ENCODE results near the gene POLR3G.

POLR3G gene

DNA sequence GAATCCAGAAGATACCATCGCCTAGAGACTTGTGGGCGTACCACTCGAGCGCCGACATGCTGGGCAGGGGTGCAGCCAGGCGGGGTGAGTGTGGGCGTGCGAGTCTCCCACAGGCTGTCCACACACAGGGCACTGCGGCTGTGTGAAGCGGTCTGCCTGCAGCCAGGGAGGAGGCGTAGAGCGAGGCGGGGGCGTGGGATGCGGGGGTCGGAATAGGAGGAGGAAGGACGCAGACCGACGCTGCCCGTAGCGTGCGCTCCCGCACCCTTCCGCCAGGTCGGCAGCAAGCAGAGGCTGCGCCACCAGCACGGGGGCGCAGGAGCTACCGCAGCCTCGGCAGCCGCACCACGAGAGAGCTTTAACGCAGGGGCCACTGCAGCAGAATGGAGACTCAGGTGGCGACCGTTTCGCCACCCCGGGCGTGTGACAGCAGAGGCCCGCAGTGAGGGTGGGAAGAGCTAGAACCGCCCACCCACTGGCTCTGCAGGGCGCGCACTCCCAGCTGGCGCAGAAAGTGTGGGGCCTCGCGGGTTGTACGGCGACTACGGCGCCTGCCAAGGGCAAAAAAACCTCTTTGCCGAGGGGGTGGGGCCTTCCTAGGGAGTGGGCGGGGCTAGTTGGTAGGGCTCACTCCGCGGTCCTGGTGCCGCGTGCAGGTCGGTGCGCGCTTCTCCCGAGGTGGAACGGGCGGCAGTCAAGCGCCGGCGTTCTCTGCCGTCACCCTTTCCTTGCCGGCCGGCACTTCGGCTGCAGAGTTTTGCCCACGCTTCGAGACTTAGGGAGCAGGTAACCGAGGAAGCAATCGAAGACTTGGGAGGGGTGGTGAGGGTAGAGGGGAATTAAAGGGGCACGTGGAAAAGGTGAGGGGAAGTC lies at the start of gene POLR3G, which contains the start of gene MBLAC2 (continued):
- TF ChIP-seq, protein P1, sequence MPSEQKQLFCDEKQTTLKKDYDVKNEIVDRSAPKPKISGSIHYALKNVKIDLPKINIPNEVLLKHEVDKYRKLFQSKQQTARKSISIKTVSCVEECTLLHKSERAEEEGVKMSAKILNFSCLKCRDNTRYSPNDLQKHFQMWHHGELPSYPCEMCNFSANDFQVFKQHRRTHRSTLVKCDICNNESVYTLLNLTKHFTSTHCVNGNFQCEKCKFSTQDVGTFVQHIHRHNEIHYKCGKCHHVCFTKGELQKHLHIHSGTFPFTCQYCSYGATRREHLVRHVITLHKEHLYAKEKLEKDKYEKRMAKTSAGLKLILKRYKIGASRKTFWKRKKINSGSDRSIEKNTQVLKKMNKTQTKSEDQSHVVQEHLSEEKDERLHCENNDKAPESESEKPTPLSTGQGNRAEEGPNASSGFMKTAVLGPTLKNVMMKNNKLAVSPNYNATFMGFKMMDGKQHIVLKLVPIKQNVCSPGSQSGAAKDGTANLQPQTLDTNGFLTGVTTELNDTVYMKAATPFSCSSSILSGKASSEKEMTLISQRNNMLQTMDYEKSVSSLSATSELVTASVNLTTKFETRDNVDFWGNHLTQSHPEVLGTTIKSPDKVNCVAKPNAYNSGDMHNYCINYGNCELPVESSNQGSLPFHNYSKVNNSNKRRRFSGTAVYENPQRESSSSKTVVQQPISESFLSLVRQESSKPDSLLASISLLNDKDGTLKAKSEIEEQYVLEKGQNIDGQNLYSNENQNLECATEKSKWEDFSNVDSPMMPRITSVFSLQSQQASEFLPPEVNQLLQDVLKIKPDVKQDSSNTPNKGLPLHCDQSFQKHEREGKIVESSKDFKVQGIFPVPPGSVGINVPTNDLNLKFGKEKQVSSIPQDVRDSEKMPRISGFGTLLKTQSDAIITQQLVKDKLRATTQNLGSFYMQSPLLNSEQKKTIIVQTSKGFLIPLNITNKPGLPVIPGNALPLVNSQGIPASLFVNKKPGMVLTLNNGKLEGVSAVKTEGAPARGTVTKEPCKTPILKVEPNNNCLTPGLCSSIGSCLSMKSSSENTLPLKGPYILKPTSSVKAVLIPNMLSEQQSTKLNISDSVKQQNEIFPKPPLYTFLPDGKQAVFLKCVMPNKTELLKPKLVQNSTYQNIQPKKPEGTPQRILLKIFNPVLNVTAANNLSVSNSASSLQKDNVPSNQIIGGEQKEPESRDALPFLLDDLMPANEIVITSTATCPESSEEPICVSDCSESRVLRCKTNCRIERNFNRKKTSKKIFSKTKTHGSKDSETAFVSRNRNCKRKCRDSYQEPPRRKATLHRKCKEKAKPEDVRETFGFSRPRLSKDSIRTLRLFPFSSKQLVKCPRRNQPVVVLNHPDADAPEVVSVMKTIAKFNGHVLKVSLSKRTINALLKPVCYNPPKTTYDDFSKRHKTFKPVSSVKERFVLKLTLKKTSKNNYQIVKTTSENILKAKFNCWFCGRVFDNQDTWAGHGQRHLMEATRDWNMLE (tag by site-specific recombination; conservative IDR thresholded peaks at IDR 0.05; ENCODE audit: low read depth) = 0 out of 2 replicates have a peak, but pooled peaks have one; percentile 10
- TF ChIP-seq, protein P2, sequence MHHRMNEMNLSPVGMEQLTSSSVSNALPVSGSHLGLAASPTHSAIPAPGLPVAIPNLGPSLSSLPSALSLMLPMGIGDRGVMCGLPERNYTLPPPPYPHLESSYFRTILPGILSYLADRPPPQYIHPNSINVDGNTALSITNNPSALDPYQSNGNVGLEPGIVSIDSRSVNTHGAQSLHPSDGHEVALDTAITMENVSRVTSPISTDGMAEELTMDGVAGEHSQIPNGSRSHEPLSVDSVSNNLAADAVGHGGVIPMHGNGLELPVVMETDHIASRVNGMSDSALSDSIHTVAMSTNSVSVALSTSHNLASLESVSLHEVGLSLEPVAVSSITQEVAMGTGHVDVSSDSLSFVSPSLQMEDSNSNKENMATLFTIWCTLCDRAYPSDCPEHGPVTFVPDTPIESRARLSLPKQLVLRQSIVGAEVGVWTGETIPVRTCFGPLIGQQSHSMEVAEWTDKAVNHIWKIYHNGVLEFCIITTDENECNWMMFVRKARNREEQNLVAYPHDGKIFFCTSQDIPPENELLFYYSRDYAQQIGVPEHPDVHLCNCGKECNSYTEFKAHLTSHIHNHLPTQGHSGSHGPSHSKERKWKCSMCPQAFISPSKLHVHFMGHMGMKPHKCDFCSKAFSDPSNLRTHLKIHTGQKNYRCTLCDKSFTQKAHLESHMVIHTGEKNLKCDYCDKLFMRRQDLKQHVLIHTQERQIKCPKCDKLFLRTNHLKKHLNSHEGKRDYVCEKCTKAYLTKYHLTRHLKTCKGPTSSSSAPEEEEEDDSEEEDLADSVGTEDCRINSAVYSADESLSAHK (tag by site-specific recombination; IDR thresholded peaks at IDR 0.05) = peak; percentile 85
- TF ChIP-seq SETDB1 (IDR thresholded peaks at IDR 0.05; ENCODE audit: insufficient read length, low read length) = no peak
- TF ChIP-seq MYNN (tag by site-specific recombination; IDR thresholded peaks at IDR 0.05; ENCODE audit: borderline replicate concordance) = no peak
- TF ChIP-seq ZNF391 (tag by site-specific recombination; IDR thresholded peaks at IDR 0.05; ENCODE audit: borderline replicate concordance, low read depth) = no peak
- TF ChIP-seq, protein P3, sequence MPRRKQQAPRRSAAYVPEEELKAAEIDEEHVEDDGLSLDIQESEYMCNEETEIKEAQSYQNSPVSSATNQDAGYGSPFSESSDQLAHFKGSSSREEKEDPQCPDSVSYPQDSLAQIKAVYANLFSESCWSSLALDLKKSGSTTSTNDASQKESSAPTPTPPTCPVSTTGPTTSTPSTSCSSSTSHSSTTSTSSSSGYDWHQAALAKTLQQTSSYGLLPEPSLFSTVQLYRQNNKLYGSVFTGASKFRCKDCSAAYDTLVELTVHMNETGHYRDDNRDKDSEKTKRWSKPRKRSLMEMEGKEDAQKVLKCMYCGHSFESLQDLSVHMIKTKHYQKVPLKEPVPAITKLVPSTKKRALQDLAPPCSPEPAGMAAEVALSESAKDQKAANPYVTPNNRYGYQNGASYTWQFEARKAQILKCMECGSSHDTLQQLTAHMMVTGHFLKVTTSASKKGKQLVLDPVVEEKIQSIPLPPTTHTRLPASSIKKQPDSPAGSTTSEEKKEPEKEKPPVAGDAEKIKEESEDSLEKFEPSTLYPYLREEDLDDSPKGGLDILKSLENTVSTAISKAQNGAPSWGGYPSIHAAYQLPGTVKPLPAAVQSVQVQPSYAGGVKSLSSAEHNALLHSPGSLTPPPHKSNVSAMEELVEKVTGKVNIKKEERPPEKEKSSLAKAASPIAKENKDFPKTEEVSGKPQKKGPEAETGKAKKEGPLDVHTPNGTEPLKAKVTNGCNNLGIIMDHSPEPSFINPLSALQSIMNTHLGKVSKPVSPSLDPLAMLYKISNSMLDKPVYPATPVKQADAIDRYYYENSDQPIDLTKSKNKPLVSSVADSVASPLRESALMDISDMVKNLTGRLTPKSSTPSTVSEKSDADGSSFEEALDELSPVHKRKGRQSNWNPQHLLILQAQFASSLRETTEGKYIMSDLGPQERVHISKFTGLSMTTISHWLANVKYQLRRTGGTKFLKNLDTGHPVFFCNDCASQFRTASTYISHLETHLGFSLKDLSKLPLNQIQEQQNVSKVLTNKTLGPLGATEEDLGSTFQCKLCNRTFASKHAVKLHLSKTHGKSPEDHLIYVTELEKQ (tag by site-specific recombination; IDR thresholded peaks at IDR 0.05; ENCODE audit: borderline replicate concordance) = no peak; the same call in 1 of the 2 replicates
- no peak for TF ChIP-seq ZNF626 (tag by site-specific recombination; IDR thresholded peaks at IDR 0.05)
- TF ChIP-seq ZNF433 (tag by site-specific recombination; IDR thresholded peaks at IDR 0.05; ENCODE audit: low read depth) = no peak
- no peak for TF ChIP-seq ZNF571 (tag by site-specific recombination; IDR thresholded peaks at IDR 0.05)
- no peak for TF ChIP-seq ZNF768 (tag by site-specific recombination; IDR thresholded peaks at IDR 0.05)
- no peak for TF ChIP-seq ZNF19 (tag by site-specific recombination; IDR thresholded peaks at IDR 0.05; ENCODE audit: low read depth)
- TF ChIP-seq GLIS2 (tag by site-specific recombination; IDR thresholded peaks at IDR 0.05) = peak; percentile 99
- TF ChIP-seq ZNF792 (tag by site-specific recombination; IDR thresholded peaks at IDR 0.05) = no peak
- peak; percentile 40; the same call in 1 of the 2 replicates for TF ChIP-seq IKZF3 (tag by site-specific recombination; IDR thresholded peaks at IDR 0.05)
- no peak for TF ChIP-seq ZNF132 (tag by site-specific recombination; IDR thresholded peaks at IDR 0.05; ENCODE audit: borderline replicate concordance)
- TF ChIP-seq ZBTB8A (tag by site-specific recombination; IDR thresholded peaks at IDR 0.05) = peak; percentile 99
- TF ChIP-seq ZNF366 (tag by site-specific recombination; conservative IDR thresholded peaks at IDR 0.05) = peak; percentile 76
- TF ChIP-seq, protein P4, sequence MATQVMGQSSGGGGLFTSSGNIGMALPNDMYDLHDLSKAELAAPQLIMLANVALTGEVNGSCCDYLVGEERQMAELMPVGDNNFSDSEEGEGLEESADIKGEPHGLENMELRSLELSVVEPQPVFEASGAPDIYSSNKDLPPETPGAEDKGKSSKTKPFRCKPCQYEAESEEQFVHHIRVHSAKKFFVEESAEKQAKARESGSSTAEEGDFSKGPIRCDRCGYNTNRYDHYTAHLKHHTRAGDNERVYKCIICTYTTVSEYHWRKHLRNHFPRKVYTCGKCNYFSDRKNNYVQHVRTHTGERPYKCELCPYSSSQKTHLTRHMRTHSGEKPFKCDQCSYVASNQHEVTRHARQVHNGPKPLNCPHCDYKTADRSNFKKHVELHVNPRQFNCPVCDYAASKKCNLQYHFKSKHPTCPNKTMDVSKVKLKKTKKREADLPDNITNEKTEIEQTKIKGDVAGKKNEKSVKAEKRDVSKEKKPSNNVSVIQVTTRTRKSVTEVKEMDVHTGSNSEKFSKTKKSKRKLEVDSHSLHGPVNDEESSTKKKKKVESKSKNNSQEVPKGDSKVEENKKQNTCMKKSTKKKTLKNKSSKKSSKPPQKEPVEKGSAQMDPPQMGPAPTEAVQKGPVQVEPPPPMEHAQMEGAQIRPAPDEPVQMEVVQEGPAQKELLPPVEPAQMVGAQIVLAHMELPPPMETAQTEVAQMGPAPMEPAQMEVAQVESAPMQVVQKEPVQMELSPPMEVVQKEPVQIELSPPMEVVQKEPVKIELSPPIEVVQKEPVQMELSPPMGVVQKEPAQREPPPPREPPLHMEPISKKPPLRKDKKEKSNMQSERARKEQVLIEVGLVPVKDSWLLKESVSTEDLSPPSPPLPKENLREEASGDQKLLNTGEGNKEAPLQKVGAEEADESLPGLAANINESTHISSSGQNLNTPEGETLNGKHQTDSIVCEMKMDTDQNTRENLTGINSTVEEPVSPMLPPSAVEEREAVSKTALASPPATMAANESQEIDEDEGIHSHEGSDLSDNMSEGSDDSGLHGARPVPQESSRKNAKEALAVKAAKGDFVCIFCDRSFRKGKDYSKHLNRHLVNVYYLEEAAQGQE (tag by site-specific recombination; IDR thresholded peaks at IDR 0.05) = peak; percentile 12; the same call in 1 of the 2 replicates
- TF ChIP-seq, protein P5, sequence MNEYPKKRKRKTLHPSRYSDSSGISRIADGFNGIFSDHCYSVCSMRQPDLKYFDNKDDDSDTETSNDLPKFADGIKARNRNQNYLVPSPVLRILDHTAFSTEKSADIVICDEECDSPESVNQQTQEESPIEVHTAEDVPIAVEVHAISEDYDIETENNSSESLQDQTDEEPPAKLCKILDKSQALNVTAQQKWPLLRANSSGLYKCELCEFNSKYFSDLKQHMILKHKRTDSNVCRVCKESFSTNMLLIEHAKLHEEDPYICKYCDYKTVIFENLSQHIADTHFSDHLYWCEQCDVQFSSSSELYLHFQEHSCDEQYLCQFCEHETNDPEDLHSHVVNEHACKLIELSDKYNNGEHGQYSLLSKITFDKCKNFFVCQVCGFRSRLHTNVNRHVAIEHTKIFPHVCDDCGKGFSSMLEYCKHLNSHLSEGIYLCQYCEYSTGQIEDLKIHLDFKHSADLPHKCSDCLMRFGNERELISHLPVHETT (tag by site-specific recombination; IDR thresholded peaks at IDR 0.05) = peak; percentile 57; the same call in 1 of the 2 replicates
- no peak for TF ChIP-seq ZNF350 (tag by site-specific recombination; IDR thresholded peaks at IDR 0.05)
- peak; percentile 61 for TF ChIP-seq ZNF777 (tag by site-specific recombination; IDR thresholded peaks at IDR 0.05; ENCODE audit: borderline replicate concordance)
- no peak for TF ChIP-seq ZNF221 (tag by site-specific recombination; IDR thresholded peaks at IDR 0.05; ENCODE audit: borderline replicate concordance)
